Loucy (cell line): ENCODE data around the gene ZNF10.
A peak's percentile ranks its signal among the peaks of the same experiment; 100 is the strongest.

ENCODE experiments used
- H2AFZ ChIP-seq: fragments of 200-600 bp; sonication (generic); 2 replicates; pipeline ENCODE4 v1.6.0; 2016; ENCODE audit warnings: antibody characterized with exemption, mild to moderate bottlenecking, low read length, moderate library complexity
- H3F3A ChIP-seq: fragments of 200-600 bp; 2 replicates; pipeline ENCODE4 v1.6.0; 2016; ENCODE audit warnings: antibody characterized with exemption, low read depth, mild to moderate bottlenecking
- H3K27me3 ChIP-seq: fragments of 200-600 bp; sonication (generic); 2 replicates; pipeline ENCODE4 v1.6.1; 2014; ENCODE audit warnings: low read length, mild to moderate bottlenecking; ENCODE audit not compliant: insufficient read depth, poor library complexity, severe bottlenecking
- H3K36me3 ChIP-seq: fragments of 200-600 bp; sonication (generic); 2 replicates; pipeline ENCODE4 v1.6.1; 2016; ENCODE audit warnings: low read length; ENCODE audit not compliant: insufficient read depth
- H3K4me1 ChIP-seq: fragments of 200-600 bp; sonication (generic); 2 replicates; pipeline ENCODE4 v1.5.1; 2014; ENCODE audit warnings: low read length, mild to moderate bottlenecking; ENCODE audit not compliant: insufficient read depth, poor library complexity, severe bottlenecking
- H3K4me2 ChIP-seq: fragments of 200-600 bp; sonication (generic); 2 replicates; pipeline ENCODE4 v1.6.0; 2014; ENCODE audit warnings: antibody characterized with exemption, low read length, low read depth, mild to moderate bottlenecking; ENCODE audit not compliant: poor library complexity, severe bottlenecking
- H3K4me3 ChIP-seq: fragments of 200-600 bp; sonication (generic); 2 replicates; pipeline ENCODE4 v1.5.1; 2014; ENCODE audit warnings: low read length, mild to moderate bottlenecking, mixed read lengths; ENCODE audit not compliant: poor library complexity, severe bottlenecking
- H3K79me2 ChIP-seq: fragments of 200-600 bp; sonication (generic); 2 replicates; pipeline ENCODE4 v1.6.1; 2014; ENCODE audit warnings: low read length; ENCODE audit not compliant: insufficient read depth
- H3K9ac ChIP-seq: fragments of 200-600 bp; sonication (generic); 2 replicates; pipeline ENCODE4 v1.6.0; 2014; ENCODE audit warnings: mild to moderate bottlenecking, low read depth, low read length, moderate library complexity; ENCODE audit not compliant: poor library complexity, severe bottlenecking
- H3K9me2 ChIP-seq: fragments of 200-600 bp; sonication (generic); replicated peaks from 2 replicates; pipeline ENCODE4 v1.6.1; 2016; ENCODE audit warnings: low read depth, low read length, mixed read lengths
- H3K9me3 ChIP-seq: fragments of 200-600 bp; sonication (generic); 2 replicates; pipeline ENCODE4 v1.6.1; 2014; ENCODE audit warnings: mild to moderate bottlenecking, antibody characterized with exemption, low read length, low read depth; ENCODE audit not compliant: insufficient read depth
- H4K20me1 ChIP-seq: fragments of 200-600 bp; sonication (generic); 2 replicates; pipeline ENCODE4 v1.6.0; 2014; ENCODE audit warnings: antibody characterized with exemption, low read length, mild to moderate bottlenecking; ENCODE audit not compliant: insufficient read depth, poor library complexity, severe bottlenecking
- EZH2phosphoT487 ChIP-seq: fragments of 200-600 bp; IDR thresholded peaks from 2 replicates; pipeline ENCODE4 v1.6.1; 2018; ENCODE audit warnings: antibody characterized with exemption, mild to moderate bottlenecking, moderate library complexity, borderline replicate concordance
- TF ChIP-seq, protein P1 (sequence below): fragments of 200-600 bp; sonication (generic); conservative IDR thresholded peaks from 2 replicates; pipeline ENCODE4 v1.5.1; 2014; ENCODE audit warnings: mild to moderate bottlenecking, antibody characterized with exemption, low read length

The ZNF10 gene

DNA sequence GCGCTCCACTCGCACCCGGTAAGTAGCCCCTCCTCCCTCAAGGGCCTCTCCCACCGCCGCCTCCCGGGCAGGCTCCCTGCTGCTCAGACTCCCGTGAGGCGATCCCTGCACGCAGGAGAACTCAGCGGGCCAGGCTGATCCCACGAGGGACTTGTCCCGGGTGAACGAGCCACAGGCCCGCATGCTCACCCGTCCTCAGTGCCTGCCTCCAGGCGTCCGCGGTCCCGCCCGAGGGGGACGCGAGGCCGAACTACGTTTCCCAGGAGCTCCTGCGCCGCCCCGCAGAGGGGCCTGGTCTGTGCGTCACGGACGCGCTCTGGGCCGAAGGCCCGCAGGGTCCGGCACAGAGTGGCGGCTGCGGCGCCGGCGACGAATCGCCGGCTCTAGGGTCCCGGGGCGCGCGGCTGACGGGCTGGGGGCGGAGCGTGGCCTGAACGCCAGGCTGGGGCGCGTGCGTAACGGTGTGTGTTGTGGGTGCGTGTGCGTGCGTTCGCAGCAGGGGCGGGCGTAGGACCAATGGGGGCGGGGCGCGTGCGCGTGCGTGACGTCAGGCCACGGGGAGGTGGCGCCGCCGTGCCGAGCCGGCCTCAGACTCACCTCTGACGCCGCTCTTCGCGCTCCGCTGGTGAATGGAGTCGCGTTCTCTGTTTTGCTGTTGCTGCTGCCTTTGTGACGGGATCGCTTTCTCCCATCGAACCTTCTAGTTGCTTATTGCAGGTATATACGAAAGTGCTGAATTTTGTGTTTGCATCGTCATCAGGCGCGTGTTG is at the start of gene ZNF10, which contains the start of gene ZNF891:
Gene ZNF10, plus strand, starts transcription at position 590 of the 770 bp plus-strand sequence. CDS start 13,866 bp downstream, outside the sequence.
Gene ZNF891, minus strand, starts transcription at position 237 of the 770 bp plus-strand sequence. CDS start 8,356 bp downstream, outside the sequence.
- Histone ChIP-seq H2AFZ (peak within 1 kb of the TSS; percentile 83), H3K4me1 (peaks cover 3% of the 10 kb centered on the region), H3K4me2 (peak within 1 kb of the TSS; percentile 64), H4K20me1 (no peaks in the 10 kb centered on the region), H3K27me3 (no peaks in the 10 kb centered on the region), H3K79me2 (no peaks in the 10 kb centered on the region), H3K9me2 (no peaks in the 10 kb centered on the region), H3K9me3 (peaks cover 30% of the 10 kb centered on the region; the same call in 1 of the 2 replicates), H3K9ac (peak within 1 kb of the TSS; percentile 64), H3F3A (no peaks in the 10 kb centered on the region), H3K36me3 (no peaks in the 10 kb centered on the region), H3K4me3 (peak within 1 kb of the TSS; percentile 73)
- TF ChIP-seq, protein P1, sequence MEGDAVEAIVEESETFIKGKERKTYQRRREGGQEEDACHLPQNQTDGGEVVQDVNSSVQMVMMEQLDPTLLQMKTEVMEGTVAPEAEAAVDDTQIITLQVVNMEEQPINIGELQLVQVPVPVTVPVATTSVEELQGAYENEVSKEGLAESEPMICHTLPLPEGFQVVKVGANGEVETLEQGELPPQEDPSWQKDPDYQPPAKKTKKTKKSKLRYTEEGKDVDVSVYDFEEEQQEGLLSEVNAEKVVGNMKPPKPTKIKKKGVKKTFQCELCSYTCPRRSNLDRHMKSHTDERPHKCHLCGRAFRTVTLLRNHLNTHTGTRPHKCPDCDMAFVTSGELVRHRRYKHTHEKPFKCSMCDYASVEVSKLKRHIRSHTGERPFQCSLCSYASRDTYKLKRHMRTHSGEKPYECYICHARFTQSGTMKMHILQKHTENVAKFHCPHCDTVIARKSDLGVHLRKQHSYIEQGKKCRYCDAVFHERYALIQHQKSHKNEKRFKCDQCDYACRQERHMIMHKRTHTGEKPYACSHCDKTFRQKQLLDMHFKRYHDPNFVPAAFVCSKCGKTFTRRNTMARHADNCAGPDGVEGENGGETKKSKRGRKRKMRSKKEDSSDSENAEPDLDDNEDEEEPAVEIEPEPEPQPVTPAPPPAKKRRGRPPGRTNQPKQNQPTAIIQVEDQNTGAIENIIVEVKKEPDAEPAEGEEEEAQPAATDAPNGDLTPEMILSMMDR, result no peak

DNA sequence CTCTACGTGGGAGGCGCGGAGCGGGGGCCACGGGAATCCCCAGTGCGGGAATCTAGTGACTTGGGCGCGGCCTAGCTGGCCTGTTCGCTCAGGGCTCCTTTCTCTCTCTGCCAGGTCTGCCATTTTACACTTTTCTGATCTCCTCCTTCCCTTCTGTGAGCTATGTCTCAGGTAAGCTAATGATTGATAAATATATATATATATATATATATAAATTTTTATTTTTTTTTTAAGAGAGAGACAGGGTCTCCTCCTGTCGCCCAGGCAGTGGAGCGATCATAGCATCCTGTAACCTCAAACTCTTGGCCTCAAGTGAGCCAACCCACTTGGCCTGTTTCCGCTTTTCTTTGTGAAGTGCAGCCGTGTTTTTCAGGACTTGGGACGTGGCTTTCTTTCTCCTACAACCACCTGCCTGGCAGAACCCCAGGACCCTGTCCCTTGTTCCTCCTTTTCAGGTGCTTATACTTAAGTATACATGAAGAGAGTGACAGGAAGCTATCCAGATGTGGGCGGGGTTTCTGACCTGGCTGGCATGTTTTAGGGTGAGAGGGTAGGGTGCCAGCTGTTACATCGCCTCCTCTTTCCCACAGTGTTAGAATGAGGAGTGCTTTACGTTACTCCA is 49.2 kb upstream of the ZNF10 start:
- H2AFZ ChIP-seq, result peak overlapping the region; percentile 78
- H3K9me2 ChIP-seq, result no peaks in the 10 kb centered on the region
- H3K4me3 ChIP-seq, result peak overlapping the region; percentile 75
- peaks cover 12% of the 10 kb centered on the region for H3K79me2 ChIP-seq
- no peaks in the 10 kb centered on the region for H3K27me3 ChIP-seq
- H4K20me1 ChIP-seq, result no peaks in the 10 kb centered on the region
- no peak for TF ChIP-seq EZH2phosphoT487
- TF ChIP-seq, protein P1, result no peak
- peaks cover 16% of the 10 kb centered on the region for H3K4me1 ChIP-seq
- peaks cover 21% of the 10 kb centered on the region for H3K9me3 ChIP-seq
- H3K4me2 ChIP-seq, result peak overlapping the region; percentile 98
- peaks cover 10% of the 10 kb centered on the region; the same call in 1 of the 2 replicates for H3K36me3 ChIP-seq
- no peaks in the 10 kb centered on the region for H3F3A ChIP-seq
- peak overlapping the region; percentile 74 for H3K9ac ChIP-seq

DNA sequence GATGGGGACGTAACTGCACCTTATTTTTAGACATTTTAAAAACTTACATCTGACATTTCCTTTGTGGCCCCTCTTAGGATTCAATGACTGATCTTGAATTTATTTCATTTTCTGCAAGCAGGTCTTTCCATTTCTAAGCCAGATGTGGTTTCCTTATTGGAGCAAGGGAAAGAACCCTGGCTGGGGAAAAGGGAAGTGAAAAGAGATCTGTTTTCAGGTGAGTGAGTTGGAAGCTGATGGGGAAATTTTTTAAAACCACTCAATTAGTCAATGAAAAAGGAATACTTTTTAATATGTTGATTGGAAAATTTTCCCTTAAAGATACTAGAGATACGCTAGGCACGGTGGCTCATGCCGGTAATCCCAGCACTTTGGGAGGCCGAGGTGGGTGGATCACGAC is 47.1 kb upstream of the ZNF10 start:
- no peaks in the 10 kb centered on the region for H3K9me2 ChIP-seq
- H3K4me3 ChIP-seq, result no peak overlapping the region
- TF ChIP-seq, protein P1, result no peak
- no peak for TF ChIP-seq EZH2phosphoT487
- no peaks in the 10 kb centered on the region for H3K27me3 ChIP-seq
- H3K4me2 ChIP-seq, result no peak overlapping the region
- peaks cover 10% of the 10 kb centered on the region; the same call in 1 of the 2 replicates for H3K36me3 ChIP-seq
- no peaks in the 10 kb centered on the region for H3F3A ChIP-seq
- H3K79me2 ChIP-seq, result peaks cover 12% of the 10 kb centered on the region
- no peak overlapping the region for H2AFZ ChIP-seq
- no peaks in the 10 kb centered on the region for H4K20me1 ChIP-seq
- H3K4me1 ChIP-seq, result peaks cover 16% of the 10 kb centered on the region
- H3K9me3 ChIP-seq, result peaks cover 22% of the 10 kb centered on the region
- H3K9ac ChIP-seq, result no peak overlapping the region
